IPS DF 4.7 (cell line): ENCODE measurements around the gene SOHLH1.

ENCODE experiments used
- DNase-seq: peaks from one replicate; pipeline ENCODE4 v3.0.0-alpha.2; 2013; ENCODE audit warnings: low spot score; ENCODE audit errors: extremely low read depth

Gene SOHLH1

GRCh38 chr9:135729480-135729879 is 30.2 kb upstream of the SOHLH1 start:
- DNase-seq: no peak

- no peak for DNase-seq
These were observed 29.3 kb upstream of the SOHLH1 start for GRCh38 chr9:135728436-135729110.

GRCh38 chr9:135727257-135727875 is 28.1 kb upstream of the SOHLH1 start:
- no peak for DNase-seq

DNA sequence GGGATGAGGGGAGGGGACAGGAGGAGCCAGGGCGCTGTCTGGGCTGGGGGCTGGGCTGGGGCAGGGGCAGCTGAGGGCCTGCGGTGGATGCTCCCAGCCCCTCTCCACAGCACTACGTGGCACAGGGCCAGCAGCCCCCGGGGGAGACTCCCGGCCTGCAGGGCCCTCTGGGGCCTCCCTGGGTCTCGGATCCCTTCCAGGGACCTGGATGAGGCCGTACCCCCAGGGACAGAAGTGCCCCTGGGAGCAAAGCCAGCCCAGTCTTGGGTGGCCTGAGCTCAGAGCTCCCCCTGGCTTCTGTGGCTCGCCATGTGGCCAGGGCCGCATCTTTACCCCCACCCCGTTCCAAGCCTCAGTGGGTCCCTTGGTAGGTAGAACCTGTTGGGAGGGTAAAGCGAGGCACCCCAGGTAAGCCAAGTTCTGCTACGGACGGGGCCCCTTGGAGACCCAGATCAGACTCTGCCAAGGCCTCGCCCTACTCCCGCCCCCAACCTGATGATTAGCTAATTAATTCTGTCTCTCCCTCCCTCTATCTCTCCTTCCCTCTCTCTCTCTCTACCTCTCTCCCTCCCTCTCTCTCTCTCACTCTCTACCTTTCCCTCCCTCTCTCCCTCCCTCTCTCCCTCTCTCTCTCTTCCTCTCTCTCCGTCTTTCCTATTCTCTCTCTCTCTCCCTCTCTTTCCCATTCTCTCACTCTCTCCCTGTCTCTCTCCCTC is 27.0 kb upstream of the SOHLH1 start:
- no peak for DNase-seq

- DNase-seq: no peak
These were observed 25.0 kb upstream of the SOHLH1 start for GRCh38 chr9:135724186-135724787.

GRCh38 chr9:135722365-135722764 is 23.1 kb upstream of the SOHLH1 start:
- DNase-seq: no peak

DNA sequence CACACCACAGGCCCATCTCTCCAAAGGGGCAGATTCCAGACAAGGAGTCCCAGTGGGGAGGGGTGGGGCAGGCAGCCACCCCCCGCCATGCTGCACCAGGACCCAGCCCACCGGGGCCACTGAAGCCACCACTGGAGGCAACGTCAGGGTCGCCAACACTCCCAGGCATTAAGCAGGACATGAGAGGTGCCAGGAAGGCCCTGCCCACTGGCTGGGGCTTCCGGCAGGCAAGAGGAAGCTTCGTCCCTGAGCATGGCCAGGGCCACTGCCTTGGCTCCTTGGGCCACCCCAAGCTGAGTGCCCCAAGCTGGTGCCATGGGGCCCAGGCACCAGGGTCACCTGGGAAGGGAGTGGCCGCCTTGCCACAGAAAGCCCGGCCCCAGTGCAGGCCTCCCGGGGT is 20.2 kb upstream of the SOHLH1 start:
- DNase-seq: no peak

DNA sequence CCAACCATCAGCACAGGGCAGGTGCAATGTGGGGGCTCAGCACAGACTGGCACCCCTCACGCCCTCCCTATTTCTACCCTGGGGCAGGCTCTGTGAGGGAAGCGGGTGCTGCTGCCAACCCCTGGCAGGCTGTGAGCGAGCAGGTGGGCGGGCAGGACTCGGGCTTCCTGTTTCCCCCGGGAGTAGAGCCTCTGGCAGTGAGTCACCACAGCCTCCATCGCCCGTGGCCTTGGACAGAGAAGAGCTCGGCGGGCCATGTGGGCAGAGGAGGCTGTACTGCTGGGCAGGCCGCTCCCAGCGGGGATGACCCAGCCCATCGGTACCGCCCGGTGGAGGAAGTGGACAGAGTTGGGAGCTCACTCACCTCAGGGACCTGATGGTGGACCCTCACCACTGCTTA is 19.3 kb upstream of the SOHLH1 start:
- no peak for DNase-seq

GRCh38 chr9:135717410-135717809 is 18.1 kb upstream of the SOHLH1 start:
- DNase-seq: no peak

- no peak for DNase-seq
These were observed 16.8 kb upstream of the SOHLH1 start for GRCh38 chr9:135716045-135716444.

DNA sequence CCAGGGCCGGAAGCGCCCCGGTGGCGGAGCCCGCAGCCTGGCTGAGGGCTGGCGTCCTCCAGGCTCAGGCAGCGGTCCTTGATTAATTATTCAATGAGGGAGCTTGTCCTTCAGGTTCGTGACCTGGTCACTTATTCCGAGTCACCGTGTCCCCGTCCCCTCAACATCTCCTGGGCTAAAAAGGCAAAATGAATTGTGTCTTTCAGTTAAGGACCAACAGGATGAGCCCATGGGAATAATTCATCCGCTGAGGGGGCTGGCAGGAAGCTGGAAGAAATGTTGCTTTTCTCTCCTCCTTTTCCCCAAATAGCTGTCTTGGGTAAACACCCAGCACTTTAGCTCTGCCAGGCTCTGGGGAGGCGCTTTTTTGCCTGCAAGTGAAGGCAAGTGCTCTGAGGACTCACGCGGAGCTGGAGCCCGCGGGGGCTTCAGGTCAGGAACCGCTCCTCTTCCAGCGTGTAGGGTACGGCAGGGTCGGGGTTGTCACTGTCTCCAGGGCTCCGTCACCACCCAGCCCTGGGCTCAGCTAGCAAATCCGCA is 15.8 kb upstream of the SOHLH1 start:
- DNase-seq: no peak

DNA sequence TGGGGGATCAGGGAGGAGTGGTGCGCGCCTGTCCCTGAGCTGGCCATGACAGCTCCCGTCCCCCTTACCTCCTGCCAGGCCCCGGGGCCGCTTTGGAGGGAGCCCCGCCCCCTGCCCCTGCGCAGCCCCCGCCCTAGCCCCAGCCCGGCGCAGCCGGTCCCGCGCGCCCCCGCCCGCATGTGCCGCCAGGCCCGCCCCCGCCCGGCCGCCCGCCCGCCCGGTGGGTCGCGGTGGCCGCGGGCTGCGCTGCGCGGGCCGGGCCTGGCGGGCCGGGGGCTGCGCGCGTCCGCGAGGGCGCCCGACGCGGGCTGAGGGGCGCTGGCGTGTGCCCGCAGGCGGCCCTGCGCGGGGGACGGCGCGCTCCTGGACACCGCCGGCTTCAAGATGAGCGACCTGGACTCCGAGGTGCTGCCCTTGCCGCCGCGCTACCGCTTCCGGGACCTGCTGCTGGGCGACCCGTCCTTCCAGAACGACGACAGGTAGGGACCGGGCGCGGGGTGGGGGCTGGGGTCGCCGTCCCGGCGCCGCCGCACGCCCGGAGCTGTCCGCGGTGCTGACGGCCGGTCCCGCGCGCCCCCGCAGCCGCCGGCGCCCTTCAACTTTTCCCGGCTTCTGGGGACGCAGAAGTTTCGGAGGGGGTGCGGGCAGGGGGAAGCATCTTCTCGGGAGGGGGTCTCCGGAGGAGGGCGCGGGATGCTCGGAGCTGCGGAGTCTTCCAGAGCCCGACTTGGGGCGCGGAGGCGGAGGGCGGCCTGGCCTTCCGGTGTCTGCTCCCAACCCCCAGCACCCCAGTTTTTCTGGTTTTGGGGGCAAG is 15.2 kb upstream of the SOHLH1 start:
- DNase-seq: no peak

- DNase-seq: no peak
These were observed 13.5 kb upstream of the SOHLH1 start for GRCh38 chr9:135712613-135713295.

DNA sequence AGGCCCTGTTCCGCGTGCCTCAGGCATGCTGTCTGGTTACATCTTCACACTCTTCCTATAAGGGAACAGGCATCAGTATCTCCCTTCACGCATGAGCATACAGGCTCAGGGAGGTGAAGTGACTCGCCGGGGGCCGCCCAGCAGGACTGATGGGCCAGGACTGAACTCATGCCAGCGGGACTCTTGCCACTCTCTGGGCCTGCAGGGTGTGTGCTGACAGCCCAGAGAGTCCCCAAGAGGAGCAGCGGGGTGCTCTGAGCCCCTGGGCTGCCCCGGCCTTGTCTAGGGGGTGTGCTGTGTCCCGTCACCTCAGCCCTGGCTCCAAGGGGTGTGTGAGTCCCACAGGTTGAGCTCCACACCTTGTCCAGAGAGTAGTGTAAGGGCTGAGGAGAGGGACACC is 12.6 kb upstream of the SOHLH1 start:
- DNase-seq: no peak

GRCh38 chr9:135711391-135711790 is 12.1 kb upstream of the SOHLH1 start:
- DNase-seq: no peak

DNA sequence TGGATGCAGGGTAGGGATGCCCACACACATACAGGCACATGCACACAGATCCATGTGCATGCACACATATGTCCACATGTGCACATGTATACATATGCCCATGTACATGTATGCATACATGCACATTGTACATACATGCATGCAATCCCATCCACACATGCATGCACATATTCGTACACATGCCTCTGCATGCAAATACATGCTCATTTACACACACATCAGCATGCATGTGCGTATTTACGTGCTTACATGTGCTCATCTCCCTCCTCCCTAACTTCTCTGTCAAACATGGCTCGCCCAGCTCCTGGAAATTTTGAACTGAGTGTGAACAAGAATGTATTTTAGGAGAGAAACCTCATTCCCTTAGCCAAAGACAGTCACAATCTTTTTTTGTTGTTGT is 8.9 kb upstream of the SOHLH1 start:
- no peak for DNase-seq

DNA sequence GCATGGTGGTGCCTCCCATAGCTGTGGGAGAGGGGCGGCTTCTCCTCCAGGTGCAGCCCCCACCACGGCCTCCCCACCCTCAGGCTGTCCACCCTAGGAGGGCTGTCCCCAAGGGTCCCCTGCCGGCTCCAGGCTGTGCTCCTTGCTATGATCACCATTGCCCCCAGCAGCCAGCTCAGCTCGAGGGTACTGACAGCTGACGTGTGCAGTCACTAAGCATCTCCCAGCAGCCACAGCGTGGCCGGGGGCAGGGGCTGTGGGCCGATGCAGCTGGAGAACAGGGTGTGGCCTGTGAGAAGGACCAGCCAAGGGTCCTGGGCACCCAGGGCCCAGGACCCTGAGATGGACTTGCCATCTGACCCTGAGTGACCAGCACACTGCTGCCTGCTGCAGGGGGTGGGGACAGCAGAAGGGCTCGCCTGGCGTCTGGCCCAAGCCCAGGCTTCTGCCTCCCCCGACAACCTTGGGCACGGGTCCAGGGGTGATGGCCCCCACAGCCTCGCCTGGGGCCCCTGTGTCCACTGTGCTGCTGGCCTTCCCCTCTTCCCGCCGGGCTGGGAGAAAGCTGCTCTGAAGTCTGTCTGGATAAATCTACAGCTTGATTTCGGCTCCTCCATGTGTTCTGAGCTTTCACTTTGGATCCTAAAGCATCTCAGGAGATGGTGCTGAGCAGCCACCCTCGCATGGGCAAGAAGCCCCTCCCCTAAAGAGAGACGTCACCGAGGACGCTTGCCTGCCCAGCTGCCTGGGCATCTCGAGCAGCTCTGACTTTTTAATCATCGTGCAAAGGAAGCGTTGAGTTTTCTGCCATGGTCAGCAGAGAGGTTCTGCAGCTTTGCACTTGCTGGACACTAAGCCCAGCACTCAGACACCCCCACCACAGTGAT is 8.2 kb upstream of the SOHLH1 start:
- no peak for DNase-seq

DNA sequence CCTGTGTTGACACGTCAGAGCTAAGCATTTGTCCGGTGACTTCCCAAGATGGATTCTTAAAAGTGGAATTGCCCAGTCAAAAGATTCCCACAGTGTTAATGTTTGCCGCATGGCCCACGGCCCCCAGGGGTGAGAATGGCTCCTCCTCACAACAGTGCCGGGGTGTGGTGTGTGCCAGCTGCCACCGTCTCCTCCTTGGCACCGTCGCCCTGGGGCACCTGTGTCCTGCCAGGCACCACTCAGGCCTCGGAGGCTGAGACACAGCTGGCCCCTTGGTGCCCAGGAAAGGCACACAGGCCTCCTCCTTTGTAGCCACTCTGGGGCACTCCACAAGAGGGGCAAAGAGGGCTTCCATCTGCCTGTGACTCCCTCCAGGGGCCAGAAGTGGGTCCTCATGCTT is 7.0 kb upstream of the SOHLH1 start:
- DNase-seq: no peak

GRCh38 chr9:135705376-135705775 is 6.1 kb upstream of the SOHLH1 start:
- DNase-seq: no peak

- DNase-seq: no peak
These were observed 5.2 kb upstream of the SOHLH1 start for GRCh38 chr9:135704483-135704882.
